ENCODE measurements around the gene GATA3. TPM values are rescaled to one million over a fixed set of nuclear protein-coding genes. Genes with fewer than 3 reads are reported as not detected.

Gene GATA3
- polyA plus RNA-seq, 1 donor from 2014 or later, result not detected

- Histone ChIP-seq H3K4me2 (ENCODE audit: low read length) (no peak overlapping the region), H3K9ac (ENCODE audit: low read length) (no peak overlapping the region), H3K27me3 (ENCODE audit: insufficient read depth, low read depth, low read length) (no peaks in the 10 kb centered on the region), H3K79me2 (replicated peaks; ENCODE audit: insufficient read depth, low read length) (no peaks in the 10 kb centered on the region), H3K36me3 (ENCODE audit: insufficient read depth, low read length) (peaks cover 7% of the 10 kb centered on the region), H3K4me3 (ENCODE audit: low read length) (no peak overlapping the region), H3K9me3 (ENCODE audit: low read length) (no peaks in the 10 kb centered on the region), H3K9me2 (ENCODE audit: insufficient read depth, low read length) (no peaks in the 10 kb centered on the region), H3K27ac (ENCODE audit: low read length) (no peak overlapping the region), H4K20me1 (ENCODE audit: insufficient read depth) (no peaks in the 10 kb centered on the region), H3F3A (ENCODE audit: insufficient read depth, low read length, poor library complexity, severe bottlenecking) (no peaks in the 10 kb centered on the region), H2AFZ (ENCODE audit: low read depth, low read length) (no peak overlapping the region)
- TF ChIP-seq REST (IDR thresholded peaks at IDR 0.05; ENCODE audit: borderline replicate concordance) (no peak), CTCF (IDR thresholded peaks at IDR 0.05; ENCODE audit: poor library complexity, severe bottlenecking) (no peak), SMC3 (conservative IDR thresholded peaks at IDR 0.05; ENCODE audit: poor library complexity) (no peak), MXI1 (conservative IDR thresholded peaks at IDR 0.05; ENCODE audit: poor library complexity, severe bottlenecking) (no peak), RAD21 (conservative IDR thresholded peaks at IDR 0.05) (no peak), EZH2 (IDR thresholded peaks at IDR 0.05; ENCODE audit: borderline replicate concordance, insufficient read depth, low read length, poor library complexity, severe bottlenecking) (no peak), TAF1 (IDR thresholded peaks at IDR 0.05; ENCODE audit: low read depth) (no peak), POLR2AphosphoS5 (IDR thresholded peaks at IDR 0.05) (no peak), EP300 (conservative IDR thresholded peaks at IDR 0.05; ENCODE audit: poor library complexity, severe bottlenecking) (no peak)
Measured at GRCh38 chr10:8014649-8015048, 39.8 kb upstream of the GATA3 start.

- no peaks in the 10 kb centered on the region for H3K79me2 ChIP-seq (replicated peaks; ENCODE audit: insufficient read depth, low read length)
- no peak overlapping the region for H2AFZ ChIP-seq (ENCODE audit: low read depth, low read length)
- H3K9ac ChIP-seq (ENCODE audit: low read length), result no peak overlapping the region
- H3F3A ChIP-seq (ENCODE audit: insufficient read depth, low read length, poor library complexity, severe bottlenecking), result no peaks in the 10 kb centered on the region
- H3K9me3 ChIP-seq (ENCODE audit: low read length), result no peaks in the 10 kb centered on the region
- H3K27me3 ChIP-seq (ENCODE audit: insufficient read depth, low read depth, low read length), result no peaks in the 10 kb centered on the region
- H3K4me2 ChIP-seq (ENCODE audit: low read length), result no peak overlapping the region
- no peak overlapping the region for H3K4me3 ChIP-seq (ENCODE audit: low read length)
- H3K36me3 ChIP-seq (ENCODE audit: insufficient read depth, low read length), result peaks cover 7% of the 10 kb centered on the region
- no peak overlapping the region for H3K27ac ChIP-seq (ENCODE audit: low read length)
- H3K9me2 ChIP-seq (ENCODE audit: insufficient read depth, low read length), result no peaks in the 10 kb centered on the region
- TF ChIP-seq MXI1 (conservative IDR thresholded peaks at IDR 0.05; ENCODE audit: poor library complexity, severe bottlenecking) (no peak), TAF1 (IDR thresholded peaks at IDR 0.05; ENCODE audit: low read depth) (no peak), SMC3 (conservative IDR thresholded peaks at IDR 0.05; ENCODE audit: poor library complexity) (no peak), CTCF (IDR thresholded peaks at IDR 0.05; ENCODE audit: poor library complexity, severe bottlenecking) (no peak), EZH2 (IDR thresholded peaks at IDR 0.05; ENCODE audit: borderline replicate concordance, insufficient read depth, low read length, poor library complexity, severe bottlenecking) (no peak), EP300 (conservative IDR thresholded peaks at IDR 0.05; ENCODE audit: poor library complexity, severe bottlenecking) (no peak), REST (IDR thresholded peaks at IDR 0.05; ENCODE audit: borderline replicate concordance) (no peak), POLR2AphosphoS5 (IDR thresholded peaks at IDR 0.05) (no peak), RAD21 (conservative IDR thresholded peaks at IDR 0.05) (no peak)
- H4K20me1 ChIP-seq (ENCODE audit: insufficient read depth), result no peaks in the 10 kb centered on the region
Measured at GRCh38 chr10:8017277-8017676, 37.2 kb upstream of the GATA3 start.

Measured in neural cell (in vitro differentiated cells).